ENCODE data around the gene ATP6V0A1.
"Not testable (repeated sequence)": the region's sequence is repeated elsewhere in the genome, so short reads cannot be mapped to it uniquely, and the experiment has no call there.

Gene ATP6V0A1

DNA sequence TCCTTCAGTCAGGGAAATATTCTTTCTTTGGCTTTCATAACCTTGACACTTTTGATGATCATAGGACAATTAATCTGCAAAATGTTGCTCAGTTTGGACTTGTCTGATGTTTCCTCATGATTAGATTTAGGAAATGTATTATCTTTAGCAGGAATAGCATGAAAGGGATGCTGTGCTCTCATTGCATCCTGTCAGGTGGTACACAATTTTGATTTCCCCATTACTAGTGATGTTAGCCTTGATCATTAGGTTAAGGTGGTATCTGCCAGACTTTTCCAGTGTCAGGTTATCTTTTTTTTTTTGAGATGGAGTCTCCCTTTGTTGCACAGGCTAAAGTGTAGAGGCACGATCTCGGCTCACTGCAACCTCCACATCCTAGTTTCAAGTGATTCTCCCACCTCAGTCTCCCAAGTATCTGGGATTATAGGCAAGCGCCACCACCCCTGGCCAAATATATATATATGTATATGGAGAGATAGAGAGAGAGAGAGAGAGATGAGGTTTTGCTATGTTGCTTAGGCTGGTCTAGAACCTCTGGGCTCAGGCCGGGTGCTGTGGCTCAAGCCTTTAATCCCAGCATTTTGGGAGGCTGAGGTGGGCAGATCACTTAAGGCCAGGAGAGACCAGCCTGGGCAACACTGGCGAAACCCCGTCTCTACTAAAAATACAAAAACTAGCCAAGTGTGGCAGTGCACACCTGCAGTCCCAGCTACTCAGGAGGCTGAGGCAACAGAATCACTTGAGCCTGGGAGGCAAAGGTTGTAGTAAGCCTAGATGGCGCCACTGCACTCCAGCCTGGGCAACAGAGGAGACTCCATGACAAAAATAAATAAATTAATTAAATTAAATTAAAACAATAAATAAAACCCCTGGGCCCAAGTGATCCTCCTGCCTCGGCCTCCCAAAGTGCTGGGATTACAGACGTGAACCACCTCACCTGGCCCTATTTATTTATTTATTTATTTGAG is 19.8 kb upstream of the ATP6V0A1 start:
- Histone ChIP-seq H3K27me3 (replicated peaks; ENCODE audit: control insufficient read depth, insufficient read depth, low read length, poor library complexity, severe bottlenecking) (no peaks in the 10 kb centered on the region), H3K4me3 (ENCODE audit: insufficient read depth, low read depth, low read length, poor library complexity, severe bottlenecking) (no peak overlapping the region), H3K4me1 (ENCODE audit: control insufficient read depth, insufficient read depth, low read length, poor library complexity, severe bottlenecking) (peaks cover 3% of the 10 kb centered on the region), H3K27ac (ENCODE audit: insufficient read depth, low read length, poor library complexity, severe bottlenecking) (no peak overlapping the region), H3K9me3 (ENCODE audit: control insufficient read depth, low read length) (no peaks in the 10 kb centered on the region), H3K36me3 (ENCODE audit: control insufficient read depth, insufficient read depth, low read length) (no peaks in the 10 kb centered on the region)
- DNase-seq: peak in 1 of 3 donors; percentile 14

DNA sequence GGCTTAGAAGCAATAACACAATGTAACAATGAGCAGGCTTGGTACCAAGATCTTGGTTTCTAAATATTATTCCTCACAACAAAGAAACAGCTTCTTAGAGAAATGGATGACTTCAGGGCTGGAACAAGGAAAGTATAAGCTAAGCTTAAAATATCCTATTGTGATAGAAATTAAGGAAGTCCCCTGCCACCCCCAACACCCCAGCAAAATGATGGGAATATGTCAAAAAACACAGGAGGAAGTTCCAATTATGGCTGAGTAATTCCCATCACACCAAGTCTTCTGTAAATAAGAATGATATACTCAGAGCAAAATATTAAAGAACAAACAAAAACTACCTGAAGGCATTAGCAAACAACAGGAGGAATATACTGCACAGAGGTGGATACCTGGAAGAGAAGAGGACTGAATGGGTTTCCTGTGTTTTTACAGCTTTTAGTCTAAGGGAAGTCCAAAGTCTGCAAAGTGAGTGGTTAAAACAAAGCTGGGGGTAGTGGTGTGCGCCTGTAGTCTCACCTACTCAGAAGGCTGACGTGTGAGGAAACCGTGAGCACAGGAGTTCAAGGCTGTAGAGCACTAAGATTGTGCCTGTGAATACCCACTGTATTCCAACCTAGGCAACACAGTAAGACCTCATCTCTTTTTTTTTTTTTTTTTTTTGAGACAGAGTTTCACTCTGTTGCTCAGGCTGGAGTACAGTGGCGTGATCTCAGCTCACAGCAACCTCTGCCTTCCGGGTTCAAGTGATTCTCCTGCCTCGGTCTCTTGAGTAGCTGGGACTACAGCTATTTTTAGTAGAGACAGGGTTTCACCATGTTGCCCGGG is 17.1 kb upstream of the ATP6V0A1 start:
- Histone ChIP-seq H3K36me3 (ENCODE audit: control insufficient read depth, insufficient read depth, low read length) (no peaks in the 10 kb centered on the region), H3K9me3 (ENCODE audit: control insufficient read depth, low read length) (no peaks in the 10 kb centered on the region), H3K27me3 (replicated peaks; ENCODE audit: control insufficient read depth, insufficient read depth, low read length, poor library complexity, severe bottlenecking) (no peaks in the 10 kb centered on the region), H3K27ac (ENCODE audit: insufficient read depth, low read length, poor library complexity, severe bottlenecking) (no peak overlapping the region), H3K4me1 (ENCODE audit: control insufficient read depth, insufficient read depth, low read length, poor library complexity, severe bottlenecking) (peaks cover 3% of the 10 kb centered on the region), H3K4me3 (ENCODE audit: insufficient read depth, low read depth, low read length, poor library complexity, severe bottlenecking) (no peak overlapping the region)
- DNase-seq: no peak

DNA sequence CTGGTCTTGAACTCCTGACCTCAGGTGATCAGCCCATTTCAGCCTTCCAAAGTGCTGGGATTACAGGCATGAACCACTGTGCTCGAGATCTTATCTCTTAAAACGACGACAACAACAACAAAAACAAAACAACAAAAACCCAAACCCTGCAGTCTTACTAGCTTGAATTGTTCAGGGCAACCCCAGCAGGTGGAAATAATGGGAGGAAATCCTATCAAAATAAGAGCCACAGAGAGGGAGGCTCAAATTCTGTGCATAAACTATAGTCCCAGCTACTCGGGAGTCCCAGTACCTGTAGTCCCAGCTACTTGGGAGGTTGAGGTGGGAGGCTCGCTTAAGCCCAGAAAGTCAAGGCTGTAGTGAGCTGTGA is 16.5 kb upstream of the ATP6V0A1 start:
- Histone ChIP-seq H3K27me3 (replicated peaks; ENCODE audit: control insufficient read depth, insufficient read depth, low read length, poor library complexity, severe bottlenecking) (no peaks in the 10 kb centered on the region), H3K36me3 (ENCODE audit: control insufficient read depth, insufficient read depth, low read length) (no peaks in the 10 kb centered on the region), H3K4me1 (ENCODE audit: control insufficient read depth, insufficient read depth, low read length, poor library complexity, severe bottlenecking) (peaks cover 3% of the 10 kb centered on the region), H3K9me3 (ENCODE audit: control insufficient read depth, low read length) (no peaks in the 10 kb centered on the region), H3K27ac (ENCODE audit: insufficient read depth, low read length, poor library complexity, severe bottlenecking) (no peak overlapping the region), H3K4me3 (ENCODE audit: insufficient read depth, low read depth, low read length, poor library complexity, severe bottlenecking) (no peak overlapping the region)
- DNase-seq: no peak

DNA sequence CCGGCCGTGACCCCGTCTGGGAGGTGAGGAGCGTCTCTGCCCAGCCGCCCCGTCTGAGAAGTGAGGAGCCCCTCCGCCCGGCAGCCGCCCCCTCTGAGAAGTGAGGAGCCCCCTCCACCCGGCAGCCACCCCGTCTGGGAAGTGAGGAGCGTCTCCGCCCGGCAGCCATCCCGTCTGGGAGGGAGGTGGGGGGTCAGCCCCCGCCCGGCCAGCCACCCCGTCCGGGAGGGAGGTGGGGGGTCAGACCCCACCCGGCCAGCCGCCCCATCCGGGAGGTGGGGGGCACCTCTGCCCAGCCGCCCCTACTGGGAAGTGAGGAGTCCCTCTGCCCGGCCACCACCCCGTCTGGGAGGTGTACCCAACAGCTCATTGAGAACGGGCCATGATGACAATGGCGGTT is 9.5 kb upstream of the ATP6V0A1 start:
- H3K4me3 ChIP-seq (ENCODE audit: insufficient read depth, low read depth, low read length, poor library complexity, severe bottlenecking); H3K4me1 ChIP-seq (ENCODE audit: control insufficient read depth, insufficient read depth, low read length, poor library complexity, severe bottlenecking); H3K9me3 ChIP-seq (ENCODE audit: control insufficient read depth, low read length); H3K27ac ChIP-seq (ENCODE audit: insufficient read depth, low read length, poor library complexity, severe bottlenecking); H3K27me3 ChIP-seq (replicated peaks; ENCODE audit: control insufficient read depth, insufficient read depth, low read length, poor library complexity, severe bottlenecking); H3K36me3 ChIP-seq (ENCODE audit: control insufficient read depth, insufficient read depth, low read length); DNase-seq: not testable (repeated sequence)

DNA sequence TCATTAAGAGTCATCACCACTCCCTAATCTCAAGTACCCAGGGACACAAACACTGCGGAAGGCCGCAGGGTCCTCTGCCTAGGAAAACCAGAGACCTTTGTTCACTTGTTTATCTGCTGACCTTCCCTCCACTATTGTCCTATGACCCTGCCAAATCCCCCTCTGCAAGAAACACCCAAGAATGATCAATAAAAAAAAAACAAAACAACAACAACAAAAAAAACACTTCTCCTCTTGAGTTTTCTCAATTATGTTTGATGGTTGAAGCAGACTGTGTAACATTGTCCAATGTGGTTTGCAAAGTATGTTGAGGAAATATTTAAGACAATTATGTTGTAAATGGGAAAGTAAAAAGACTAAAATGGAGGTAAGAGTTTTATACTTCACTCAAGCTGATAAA is 8.8 kb upstream of the ATP6V0A1 start:
- not testable (repeated sequence) for H3K4me3 ChIP-seq (ENCODE audit: insufficient read depth, low read depth, low read length, poor library complexity, severe bottlenecking); DNase-seq; H3K36me3 ChIP-seq (ENCODE audit: control insufficient read depth, insufficient read depth, low read length); H3K4me1 ChIP-seq (ENCODE audit: control insufficient read depth, insufficient read depth, low read length, poor library complexity, severe bottlenecking); H3K27ac ChIP-seq (ENCODE audit: insufficient read depth, low read length, poor library complexity, severe bottlenecking); H3K9me3 ChIP-seq (ENCODE audit: control insufficient read depth, low read length); H3K27me3 ChIP-seq (replicated peaks; ENCODE audit: control insufficient read depth, insufficient read depth, low read length, poor library complexity, severe bottlenecking)

DNA sequence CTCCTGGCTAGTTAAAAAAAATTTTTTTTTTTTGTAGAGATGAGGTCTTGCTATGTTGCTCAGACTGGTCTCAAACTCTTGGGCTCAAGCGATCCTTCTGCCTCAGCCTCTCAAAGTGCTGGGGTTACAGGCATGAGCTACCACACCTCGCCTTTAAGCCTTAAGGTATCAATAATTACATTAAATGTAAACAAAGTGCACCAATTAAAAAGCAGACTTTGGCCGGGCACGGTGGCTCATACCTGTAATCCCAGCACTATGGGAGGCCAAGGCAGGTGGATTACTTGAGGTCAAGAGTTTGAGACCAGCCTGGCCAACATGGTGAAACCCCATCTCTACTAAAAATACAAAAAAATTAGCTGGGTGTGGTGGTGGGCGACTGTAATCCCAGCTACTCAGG is 7.4 kb upstream of the ATP6V0A1 start:
- not testable (repeated sequence) for H3K9me3 ChIP-seq (ENCODE audit: control insufficient read depth, low read length); H3K4me3 ChIP-seq (ENCODE audit: insufficient read depth, low read depth, low read length, poor library complexity, severe bottlenecking); H3K4me1 ChIP-seq (ENCODE audit: control insufficient read depth, insufficient read depth, low read length, poor library complexity, severe bottlenecking); H3K27me3 ChIP-seq (replicated peaks; ENCODE audit: control insufficient read depth, insufficient read depth, low read length, poor library complexity, severe bottlenecking); H3K36me3 ChIP-seq (ENCODE audit: control insufficient read depth, insufficient read depth, low read length); H3K27ac ChIP-seq (ENCODE audit: insufficient read depth, low read length, poor library complexity, severe bottlenecking); DNase-seq

DNA sequence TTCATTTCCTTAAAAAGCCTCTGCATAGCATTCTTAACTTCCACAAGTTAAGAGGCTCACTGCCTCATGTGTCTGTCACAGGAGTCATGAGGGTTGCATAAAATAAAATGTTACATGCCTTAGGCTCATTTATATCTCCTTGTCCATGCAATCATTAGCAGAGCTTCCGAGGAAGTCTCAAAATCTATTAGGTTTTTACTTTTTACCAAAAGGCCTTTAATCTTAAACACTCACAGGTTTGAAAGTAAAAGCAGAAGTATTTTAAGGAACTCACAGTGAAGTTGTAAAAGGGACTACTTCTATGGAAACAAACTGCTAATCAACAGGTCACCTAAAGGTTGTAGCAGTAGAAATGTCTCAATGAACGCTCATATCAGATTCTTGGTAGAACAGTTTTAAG is 5.2 kb upstream of the ATP6V0A1 start:
- H3K9me3 ChIP-seq (ENCODE audit: control insufficient read depth, low read length): no peaks in the 10 kb centered on the region
- H3K27ac ChIP-seq (ENCODE audit: insufficient read depth, low read length, poor library complexity, severe bottlenecking): no peak overlapping the region
- DNase-seq: no peak
- no peaks in the 10 kb centered on the region for H3K36me3 ChIP-seq (ENCODE audit: control insufficient read depth, insufficient read depth, low read length)
- no peaks in the 10 kb centered on the region for H3K27me3 ChIP-seq (replicated peaks; ENCODE audit: control insufficient read depth, insufficient read depth, low read length, poor library complexity, severe bottlenecking)
- no peak overlapping the region for H3K4me3 ChIP-seq (ENCODE audit: insufficient read depth, low read depth, low read length, poor library complexity, severe bottlenecking)
- peaks cover 24% of the 10 kb centered on the region for H3K4me1 ChIP-seq (ENCODE audit: control insufficient read depth, insufficient read depth, low read length, poor library complexity, severe bottlenecking)

DNA sequence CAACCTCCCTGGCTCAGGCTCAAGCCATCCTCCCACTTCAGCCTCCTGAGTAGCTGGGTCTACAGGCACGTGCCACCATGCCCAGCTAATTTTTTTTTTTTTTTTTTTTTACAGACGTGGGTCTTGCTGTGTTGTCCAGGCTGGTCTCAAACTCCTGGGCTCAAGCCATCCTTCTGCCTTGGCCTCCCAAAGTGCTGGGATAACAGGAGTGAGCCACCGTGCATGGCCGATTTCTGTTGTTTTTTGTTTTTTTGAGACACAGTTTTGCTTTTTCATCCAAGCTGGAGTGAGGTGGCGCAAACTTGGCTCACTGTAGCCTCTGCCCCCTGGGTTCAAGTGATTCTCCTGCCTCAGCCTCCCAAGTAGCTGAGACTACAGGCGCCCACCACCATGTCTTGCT is 3.7 kb upstream of the ATP6V0A1 start:
- H3K4me3 ChIP-seq (ENCODE audit: insufficient read depth, low read depth, low read length, poor library complexity, severe bottlenecking); DNase-seq; H3K36me3 ChIP-seq (ENCODE audit: control insufficient read depth, insufficient read depth, low read length); H3K27ac ChIP-seq (ENCODE audit: insufficient read depth, low read length, poor library complexity, severe bottlenecking); H3K27me3 ChIP-seq (replicated peaks; ENCODE audit: control insufficient read depth, insufficient read depth, low read length, poor library complexity, severe bottlenecking); H3K9me3 ChIP-seq (ENCODE audit: control insufficient read depth, low read length): not testable (repeated sequence)
- H3K4me1 ChIP-seq (ENCODE audit: control insufficient read depth, insufficient read depth, low read length, poor library complexity, severe bottlenecking): peaks cover 38% of the 10 kb centered on the region

DNA sequence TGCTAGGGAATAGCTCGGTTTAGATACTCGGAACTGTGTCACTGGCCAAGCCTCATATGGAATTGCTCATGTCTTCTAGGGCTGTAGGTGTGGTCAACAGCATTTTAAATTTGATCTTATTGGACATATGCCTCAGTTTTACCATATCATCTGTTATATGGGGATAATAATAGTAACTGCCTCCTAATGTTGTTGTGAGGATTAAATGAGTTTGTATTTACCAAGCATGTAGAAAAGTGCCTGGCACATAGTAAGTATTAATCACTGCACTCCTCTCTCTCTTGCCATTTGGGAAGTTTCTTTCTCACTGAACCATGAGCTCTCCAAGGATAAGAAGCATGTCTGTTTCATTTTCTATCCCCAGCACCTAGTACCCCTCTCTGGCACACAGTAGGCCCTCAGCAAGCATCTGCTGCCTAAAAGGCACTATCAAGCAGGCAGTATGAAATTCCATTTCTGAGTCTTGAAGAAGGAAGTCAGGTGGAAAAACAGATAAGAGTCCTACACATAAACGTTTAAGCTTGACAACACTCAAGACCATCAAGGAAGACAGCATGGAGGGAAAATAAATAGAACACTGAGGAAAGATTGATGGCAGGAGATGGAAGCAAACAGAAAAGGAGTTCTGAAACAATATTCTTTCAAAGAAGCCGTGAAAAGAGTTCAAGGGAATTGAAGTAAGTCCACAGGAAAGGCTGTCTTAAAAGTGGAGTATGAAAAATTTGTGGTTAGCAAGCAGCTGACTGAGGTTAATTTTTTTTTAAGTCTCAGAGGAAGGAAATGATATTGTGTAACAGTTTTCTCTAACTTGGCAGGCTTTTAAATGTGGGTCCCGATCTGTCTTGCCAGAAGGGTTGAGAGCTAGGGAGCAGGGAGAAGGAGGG is 2.2 kb upstream of the ATP6V0A1 start:
- Histone ChIP-seq H3K9me3 (ENCODE audit: control insufficient read depth, low read length) (no peaks in the 10 kb centered on the region), H3K36me3 (ENCODE audit: control insufficient read depth, insufficient read depth, low read length) (no peaks in the 10 kb centered on the region), H3K27ac (ENCODE audit: insufficient read depth, low read length, poor library complexity, severe bottlenecking) (peak overlapping the region; percentile 11), H3K4me3 (ENCODE audit: insufficient read depth, low read depth, low read length, poor library complexity, severe bottlenecking) (peak overlapping the region; percentile 5), H3K4me1 (ENCODE audit: control insufficient read depth, insufficient read depth, low read length, poor library complexity, severe bottlenecking) (peaks cover 41% of the 10 kb centered on the region), H3K27me3 (replicated peaks; ENCODE audit: control insufficient read depth, insufficient read depth, low read length, poor library complexity, severe bottlenecking) (no peaks in the 10 kb centered on the region)
- peak in 1 of 3 donors; percentile 7 for DNase-seq

All from effector memory CD4-positive, alpha-beta T cell (primary cell).